Measurements from ENCODE around the gene TMEM37.

The TMEM37 gene

DNA sequence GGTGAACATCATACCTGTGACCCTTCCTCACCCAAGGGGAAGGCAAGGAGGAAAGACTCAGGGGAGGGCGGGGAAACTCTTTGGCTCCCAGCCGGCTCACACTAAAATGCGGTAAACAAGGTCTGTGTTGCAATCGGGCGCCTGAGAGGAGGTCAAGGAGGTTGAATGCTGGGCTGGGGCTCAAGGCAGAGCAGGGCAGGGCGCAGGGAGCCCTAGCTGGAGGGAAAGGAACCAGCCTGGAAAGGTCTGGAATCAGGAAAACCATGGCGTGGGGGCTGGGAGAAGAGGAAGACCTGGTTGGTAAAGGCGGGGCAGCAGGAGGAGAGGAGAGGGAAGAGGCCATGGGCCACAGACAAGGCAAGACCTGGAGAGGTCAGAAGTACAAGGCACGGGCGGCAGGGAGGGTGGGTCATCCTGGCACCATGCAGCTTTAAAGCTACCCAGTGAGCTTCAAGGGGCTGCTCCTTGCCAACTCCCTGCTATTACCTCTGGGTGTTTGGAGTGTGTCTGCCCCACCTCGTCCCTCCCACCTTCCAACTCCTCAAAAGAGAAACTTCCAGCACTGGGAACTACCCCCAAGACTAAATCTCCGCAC lies 4.8 kb upstream of the TMEM37 start:
- Histone ChIP-seq H3K36me3 (ENCODE audit: control insufficient read depth in 1 of 2, insufficient read depth in 2 of 2, low read length in 2 of 2) (no peaks in the 10 kb centered on the region), H3K27me3 (ENCODE audit: low read depth, low read length) (no peaks in the 10 kb centered on the region), H3K4me1 (ENCODE audit: control insufficient read depth in 1 of 2, insufficient read depth in 2 of 2, low read length in 2 of 2) (peaks cover 0 to 2% of the 10 kb centered on the region in 2 donors), H3K4me3 (ENCODE audit: low read depth in 1 of 2, low read length in 2 of 2) (no peak overlapping the region), H3K9me3 (ENCODE audit: control insufficient read depth in 1 of 2, low read length in 2 of 2) (no peaks in the 10 kb centered on the region), H3K27ac (ENCODE audit: low read length) (peak overlapping the region; percentile 8)

- Histone ChIP-seq H3K4me3 (ENCODE audit: low read depth in 1 of 2, low read length in 2 of 2) (no peak overlapping the region), H3K27ac (ENCODE audit: low read length) (peak overlapping the region; percentile 8), H3K9me3 (ENCODE audit: control insufficient read depth in 1 of 2, low read length in 2 of 2) (no peaks in the 10 kb centered on the region), H3K4me1 (ENCODE audit: control insufficient read depth in 1 of 2, insufficient read depth in 2 of 2, low read length in 2 of 2) (peaks cover 0 to 8% of the 10 kb centered on the region in 2 donors), H3K27me3 (ENCODE audit: low read depth, low read length) (no peaks in the 10 kb centered on the region), H3K36me3 (ENCODE audit: control insufficient read depth in 1 of 2, insufficient read depth in 2 of 2, low read length in 2 of 2) (no peaks in the 10 kb centered on the region)
Measured at GRCh38 chr2:119427756-119428155, 3.9 kb upstream of the TMEM37 start.

- no peak overlapping the region for H3K4me3 ChIP-seq (ENCODE audit: low read depth in 1 of 2, low read length in 2 of 2)
- H3K4me1 ChIP-seq (ENCODE audit: control insufficient read depth in 1 of 2, insufficient read depth in 2 of 2, low read length in 2 of 2), result peaks cover 0 to 8% of the 10 kb centered on the region in 2 donors
- no peaks in the 10 kb centered on the region for H3K9me3 ChIP-seq (ENCODE audit: control insufficient read depth in 1 of 2, low read length in 2 of 2)
- no peaks in the 10 kb centered on the region for H3K36me3 ChIP-seq (ENCODE audit: control insufficient read depth in 1 of 2, insufficient read depth in 2 of 2, low read length in 2 of 2)
- H3K27me3 ChIP-seq (ENCODE audit: low read depth, low read length), result no peaks in the 10 kb centered on the region
- no peak overlapping the region for H3K27ac ChIP-seq (ENCODE audit: low read length)
Measured at GRCh38 chr2:119428488-119429224, 3.0 kb upstream of the TMEM37 start.

DNA sequence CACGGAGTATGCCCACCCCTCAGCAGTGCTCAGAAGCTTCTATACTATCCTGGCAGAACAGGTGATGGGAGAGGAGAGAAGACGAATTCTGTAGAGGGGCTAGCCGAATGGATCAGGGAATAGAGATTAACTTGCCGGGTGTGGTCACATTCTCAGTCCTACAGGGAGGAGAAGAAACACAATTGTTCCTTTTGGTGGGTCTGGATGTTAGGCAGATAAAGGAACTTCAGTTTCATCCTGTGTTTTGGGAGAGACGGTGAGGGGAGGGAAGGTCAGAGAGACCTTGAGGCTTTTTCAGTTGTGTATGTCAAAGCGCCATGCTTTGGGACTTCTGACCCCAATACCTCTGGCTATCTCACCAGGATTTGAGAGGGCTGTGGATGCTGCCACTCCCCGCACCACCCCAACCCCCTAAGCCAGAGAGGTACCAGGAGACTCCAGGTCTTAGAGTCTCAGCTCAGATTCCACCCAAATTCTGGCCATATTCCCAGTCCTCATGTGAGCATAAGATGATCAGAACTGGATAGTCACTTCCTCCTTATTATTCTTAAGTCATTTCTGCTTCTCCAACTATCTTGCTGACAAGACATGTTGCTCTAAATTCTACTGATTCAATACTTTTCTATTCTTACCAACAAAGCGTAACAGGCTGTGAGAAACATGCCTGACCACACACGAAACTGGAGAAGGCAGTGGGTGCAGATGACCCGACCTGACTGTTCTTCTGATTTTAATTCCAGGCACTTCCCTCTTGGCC lies 2.3 kb upstream of the TMEM37 start:
- Histone ChIP-seq H3K27ac (ENCODE audit: low read length) (no peak overlapping the region), H3K36me3 (ENCODE audit: control insufficient read depth in 1 of 2, insufficient read depth in 2 of 2, low read length in 2 of 2) (no peaks in the 10 kb centered on the region), H3K9me3 (ENCODE audit: control insufficient read depth in 1 of 2, low read length in 2 of 2) (no peaks in the 10 kb centered on the region), H3K4me1 (ENCODE audit: control insufficient read depth in 1 of 2, insufficient read depth in 2 of 2, low read length in 2 of 2) (peaks cover 0 to 8% of the 10 kb centered on the region in 2 donors), H3K27me3 (ENCODE audit: low read depth, low read length) (no peaks in the 10 kb centered on the region), H3K4me3 (ENCODE audit: low read depth in 1 of 2, low read length in 2 of 2) (no peak overlapping the region)

DNA sequence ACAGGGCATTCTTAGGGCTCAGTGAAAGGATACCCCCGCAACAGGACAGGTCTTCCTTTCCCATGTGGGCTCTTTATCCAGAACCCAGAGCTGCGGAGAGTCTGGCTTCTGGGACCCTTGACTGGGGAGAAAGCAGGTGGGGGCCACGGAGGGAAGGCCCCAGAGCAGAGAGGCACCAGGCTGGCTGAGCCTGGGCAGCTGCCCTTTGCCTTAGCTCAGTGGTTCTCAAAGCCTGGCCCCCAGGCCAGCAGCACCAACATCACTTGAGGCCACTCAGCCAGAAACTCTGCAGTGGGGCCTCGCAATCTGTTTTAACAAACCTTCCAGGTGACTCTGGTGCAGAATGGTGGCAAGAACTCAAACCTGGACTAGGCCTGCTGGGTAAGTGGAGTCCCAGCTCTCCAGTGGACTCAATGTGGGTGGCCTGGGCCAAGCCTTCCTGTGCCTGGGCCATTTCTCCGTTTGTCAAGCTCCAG lies 1.6 kb upstream of the TMEM37 start:
- H3K36me3 ChIP-seq (ENCODE audit: control insufficient read depth in 1 of 2, insufficient read depth in 2 of 2, low read length in 2 of 2), result no peaks in the 10 kb centered on the region
- peaks cover 0 to 8% of the 10 kb centered on the region in 2 donors for H3K4me1 ChIP-seq (ENCODE audit: control insufficient read depth in 1 of 2, insufficient read depth in 2 of 2, low read length in 2 of 2)
- H3K9me3 ChIP-seq (ENCODE audit: control insufficient read depth in 1 of 2, low read length in 2 of 2), result no peaks in the 10 kb centered on the region
- no peaks in the 10 kb centered on the region for H3K27me3 ChIP-seq (ENCODE audit: low read depth, low read length)
- H3K27ac ChIP-seq (ENCODE audit: low read length), result no peak overlapping the region
- no peak overlapping the region for H3K4me3 ChIP-seq (ENCODE audit: low read depth in 1 of 2, low read length in 2 of 2)

DNA sequence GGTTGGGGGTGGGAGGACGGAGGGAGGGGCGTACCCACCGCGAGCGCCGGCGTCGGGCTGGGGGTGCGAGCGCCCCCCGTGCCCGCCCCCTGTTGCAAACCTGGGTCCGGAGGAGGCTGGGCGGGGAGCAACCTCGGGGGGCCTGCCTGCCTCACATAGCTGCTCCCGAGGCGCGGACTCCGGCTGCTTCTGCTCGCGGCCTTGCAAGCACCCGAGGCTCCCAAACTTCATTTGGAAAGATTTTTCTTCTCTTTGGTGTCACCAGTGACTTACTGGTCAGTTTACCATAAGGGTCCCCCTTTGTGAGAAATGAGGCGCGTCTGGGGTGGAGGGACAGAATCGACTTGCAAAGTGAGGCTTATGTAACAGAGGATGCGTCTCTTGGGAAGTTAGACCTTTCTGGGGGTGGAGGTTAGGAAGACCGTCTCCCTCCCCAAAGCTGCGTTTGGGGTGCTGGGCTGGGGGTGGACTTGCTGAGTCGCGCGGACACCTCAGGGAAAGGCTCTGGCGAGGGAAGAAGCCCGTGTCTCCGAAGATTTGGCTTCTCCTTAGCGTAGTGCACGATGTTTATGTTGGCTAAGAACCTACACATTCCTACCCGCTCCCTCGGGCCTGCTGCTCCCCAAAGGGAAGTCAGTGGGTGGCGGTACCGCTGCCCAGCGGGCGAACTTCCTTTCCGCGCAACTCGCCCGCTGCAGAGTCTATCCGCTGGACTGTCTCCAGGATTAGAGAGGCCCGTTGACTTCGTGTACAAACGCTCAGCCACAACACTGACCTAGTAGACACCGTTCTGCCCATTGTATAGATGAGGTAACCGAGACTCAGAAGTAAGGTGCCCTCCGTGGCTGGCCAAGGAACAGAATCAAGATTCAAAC lies 559 bp downstream of the TMEM37 start:
- peak overlapping the region; percentile 54 for H3K27ac ChIP-seq (ENCODE audit: low read length)
- H3K4me3 ChIP-seq (ENCODE audit: low read depth in 1 of 2, low read length in 2 of 2), result peak overlapping the region; percentile 55 to 63
- H3K4me1 ChIP-seq (ENCODE audit: control insufficient read depth in 1 of 2, insufficient read depth in 2 of 2, low read length in 2 of 2), result peaks cover 0 to 8% of the 10 kb centered on the region in 2 donors
- H3K27me3 ChIP-seq (ENCODE audit: low read depth, low read length), result no peaks in the 10 kb centered on the region
- no peaks in the 10 kb centered on the region for H3K36me3 ChIP-seq (ENCODE audit: control insufficient read depth in 1 of 2, insufficient read depth in 2 of 2, low read length in 2 of 2)
- no peaks in the 10 kb centered on the region for H3K9me3 ChIP-seq (ENCODE audit: control insufficient read depth in 1 of 2, low read length in 2 of 2)

GRCh38 chr2:119432851-119433522 lies 1.3 kb downstream of the TMEM37 start:
- Histone ChIP-seq H3K4me3 (ENCODE audit: low read depth in 1 of 2, low read length in 2 of 2) (peak overlapping the region in 1 of 2 donors; percentile 63), H3K27me3 (ENCODE audit: low read depth, low read length) (no peaks in the 10 kb centered on the region), H3K9me3 (ENCODE audit: control insufficient read depth in 1 of 2, low read length in 2 of 2) (no peaks in the 10 kb centered on the region), H3K36me3 (ENCODE audit: control insufficient read depth in 1 of 2, insufficient read depth in 2 of 2, low read length in 2 of 2) (no peaks in the 10 kb centered on the region), H3K4me1 (ENCODE audit: control insufficient read depth in 1 of 2, insufficient read depth in 2 of 2, low read length in 2 of 2) (peaks cover 0 to 8% of the 10 kb centered on the region in 2 donors), H3K27ac (ENCODE audit: low read length) (peak overlapping the region; percentile 54)

GRCh38 chr2:119433636-119434327 lies 2.1 kb downstream of the TMEM37 start:
- Histone ChIP-seq H3K9me3 (ENCODE audit: control insufficient read depth in 1 of 2, low read length in 2 of 2) (no peaks in the 10 kb centered on the region), H3K4me1 (ENCODE audit: control insufficient read depth in 1 of 2, insufficient read depth in 2 of 2, low read length in 2 of 2) (peaks cover 0 to 8% of the 10 kb centered on the region in 2 donors), H3K27me3 (ENCODE audit: low read depth, low read length) (no peaks in the 10 kb centered on the region), H3K36me3 (ENCODE audit: control insufficient read depth in 1 of 2, insufficient read depth in 2 of 2, low read length in 2 of 2) (no peaks in the 10 kb centered on the region), H3K4me3 (ENCODE audit: low read depth in 1 of 2, low read length in 2 of 2) (no peak overlapping the region), H3K27ac (ENCODE audit: low read length) (no peak overlapping the region)

GRCh38 chr2:119434664-119435063 lies 3.0 kb downstream of the TMEM37 start:
- Histone ChIP-seq H3K36me3 (ENCODE audit: control insufficient read depth in 1 of 2, insufficient read depth in 2 of 2, low read length in 2 of 2) (no peaks in the 10 kb centered on the region), H3K4me3 (ENCODE audit: low read depth in 1 of 2, low read length in 2 of 2) (no peak overlapping the region), H3K27ac (ENCODE audit: low read length) (no peak overlapping the region), H3K27me3 (ENCODE audit: low read depth, low read length) (no peaks in the 10 kb centered on the region), H3K9me3 (ENCODE audit: control insufficient read depth in 1 of 2, low read length in 2 of 2) (no peaks in the 10 kb centered on the region), H3K4me1 (ENCODE audit: control insufficient read depth in 1 of 2, insufficient read depth in 2 of 2, low read length in 2 of 2) (peaks cover 0 to 8% of the 10 kb centered on the region in 2 donors)
